H1 (cell line): ENCODE results near the gene CCDC81. TPM values are rescaled to one million over a fixed set of nuclear protein-coding genes. Genes with fewer than 3 reads are reported as not detected.

Experiments
- CTCF ChIA-PET: fragments of 300-600 bp; sonication (Branson Sonifier 250); formaldehyde crosslinking; loops from one replicate; lab custom pipeline; 2021; ENCODE audit not compliant: partially characterized antibody; lab: Charles Lee
- POLR2A ChIA-PET: fragments of 300-600 bp; sonication (Branson Sonifier 250); formaldehyde crosslinking; loops from one replicate; lab custom pipeline; 2021; ENCODE audit warnings: inconsistent platforms; ENCODE audit not compliant: partially characterized antibody; lab: Charles Lee
- DNase-seq, 2 experiments: peaks; one replicate each; pipeline versions ENCODE4 v3.0.0 to v3.0.0-alpha.2; 2010 to 2022; ENCODE audit warnings: low spot score in 2 of 2, low read depth in 1 of 2, mixed read lengths in 1 of 2
- FAIRE-seq: peaks from 2 replicates; lab custom pipeline; 2011; peaks lifted over from hg19 to GRCh38; lab: Jason Lieb, UNC
- H2AFZ ChIP-seq: 2 replicates; pipeline ENCODE4 v1.8.1; 2012; ENCODE audit warnings: low read length, inconsistent platforms
- H2AK5ac ChIP-seq: 2 replicates; pipeline ENCODE4 v1.6.1; 2013; ENCODE audit warnings: low read depth, low read length
- H2BK120ac ChIP-seq: replicated peaks from 2 replicates; pipeline ENCODE3; 2013; ENCODE audit warnings: low read depth, low read length, inconsistent platforms
- H2BK12ac ChIP-seq: 2 replicates; pipeline ENCODE4 v1.6.1; 2013; ENCODE audit warnings: low read depth, low read length
- H2BK15ac ChIP-seq: 2 replicates; pipeline ENCODE4 v1.6.1; 2013; ENCODE audit warnings: low read length
- H2BK20ac ChIP-seq: 2 replicates; pipeline ENCODE4 v1.6.1; 2013; ENCODE audit warnings: low read length
- H2BK5ac ChIP-seq: 2 replicates; pipeline ENCODE4 v1.6.1; 2013; ENCODE audit warnings: low read depth, low read length
- H3K14ac ChIP-seq: 2 replicates; pipeline ENCODE4 v1.6.1; 2013; ENCODE audit warnings: inconsistent platforms; ENCODE audit not compliant: insufficient read length
- H3K18ac ChIP-seq: 2 replicates; pipeline ENCODE4 v1.6.1; 2013; ENCODE audit warnings: low read length; ENCODE audit errors: extremely low read depth
- H3K23ac ChIP-seq: 2 replicates; pipeline ENCODE4 v1.6.1; 2013; ENCODE audit warnings: inconsistent platforms; ENCODE audit not compliant: insufficient read length
- H3K23me2 ChIP-seq: 2 replicates; pipeline ENCODE4 v1.6.1; 2013; ENCODE audit warnings: low read depth, low read length
- H3K27ac ChIP-seq: 2 replicates; pipeline ENCODE4 v1.6.1; 2011; ENCODE audit warnings: low read depth, low read length, inconsistent platforms
- H3K27me3 ChIP-seq, 4 experiments: replicated peaks in 1 of 4; 1 replicate in 1 of 4; 2 replicates in 3 of 4; pipeline versions ENCODE4 v1.6.1 to v1.8.1; 2011 to 2013; ENCODE audit warnings: low read length in 3 of 4, mild to moderate bottlenecking in 3 of 4, inconsistent platforms in 2 of 4, mixed read lengths in 2 of 4, moderate library complexity in 1 of 4; ENCODE audit not compliant: control insufficient read depth in 3 of 4, insufficient read depth in 3 of 4; ENCODE audit errors: extremely low read depth in 1 of 4
- H3K36me3 ChIP-seq, 4 experiments: 2 replicates each; pipeline versions ENCODE4 v1.6.1 to v1.8.1; 2011 to 2013; ENCODE audit warnings: mild to moderate bottlenecking in 4 of 4, low read length in 3 of 4, moderate library complexity in 2 of 4, control low read depth in 1 of 4, inconsistent platforms in 1 of 4; ENCODE audit not compliant: insufficient read depth in 4 of 4, control insufficient read depth in 2 of 4
- H3K4ac ChIP-seq: replicated peaks from 2 replicates; pipeline ENCODE3; 2013; ENCODE audit warnings: low read length, low read depth, mixed read lengths, inconsistent platforms; ENCODE audit not compliant: insufficient read length
- H3K4me1 ChIP-seq, 4 experiments: replicated peaks in 1 of 4; 1 replicate in 1 of 4; 2 replicates in 3 of 4; pipeline versions ENCODE4 v1.6.1 to v1.8.1; 2011 to 2013; ENCODE audit warnings: low read length in 3 of 4, inconsistent platforms in 2 of 4, mixed read lengths in 1 of 4; ENCODE audit not compliant: insufficient read depth in 4 of 4, control insufficient read depth in 3 of 4
- H3K4me2 ChIP-seq, 2 experiments: 2 replicates each; pipeline versions ENCODE4 v1.6.1 to v1.8.1; 2011 to 2013; ENCODE audit warnings: low read depth in 2 of 2, low read length in 2 of 2, control low read depth in 1 of 2, inconsistent platforms in 1 of 2, mild to moderate bottlenecking in 1 of 2; ENCODE audit not compliant: insufficient read depth in 1 of 2
- H3K4me3 ChIP-seq, 4 experiments: fragments of 200-600, 300-600 bp in 1 of 4; sonication (generic), shearing (Covaris generic), sonication (Bioruptor Twin) in 1 of 4; 2 replicates each; pipeline versions ENCODE4 v1.5.1 to v1.8.1; 2011 to 2016; ENCODE audit warnings: low read length in 4 of 4, low read depth in 3 of 4, control low read depth in 2 of 4, inconsistent platforms in 2 of 4, mild to moderate bottlenecking in 2 of 4, mixed read lengths in 1 of 4, moderate library complexity in 1 of 4; ENCODE audit not compliant: insufficient read depth in 2 of 4; ENCODE audit errors: extremely low read depth in 1 of 4
- H3K56ac ChIP-seq: replicated peaks from 2 replicates; pipeline ENCODE3; 2013; ENCODE audit warnings: low read depth, mild to moderate bottlenecking, mixed read lengths, low read length, inconsistent platforms; ENCODE audit not compliant: insufficient read length
- H3K79me1 ChIP-seq: 2 replicates; pipeline ENCODE4 v1.6.1; 2013; ENCODE audit warnings: low read depth, low read length, control low read depth
- H3K79me2 ChIP-seq, 2 experiments: 2 replicates each; pipeline versions ENCODE4 v1.6.1 to v1.8.1; 2012 to 2013; ENCODE audit warnings: low read length in 2 of 2, mild to moderate bottlenecking in 2 of 2, inconsistent platforms in 1 of 2; ENCODE audit not compliant: insufficient read depth in 2 of 2, control insufficient read depth in 1 of 2
- H3K9ac ChIP-seq, 4 experiments: replicated peaks in 1 of 4; 1 replicate in 1 of 4; 2 replicates in 3 of 4; pipeline versions ENCODE4 v1.6.1 to v1.8.1; 2011 to 2013; ENCODE audit warnings: low read depth in 3 of 4, low read length in 3 of 4, control low read depth in 2 of 4, mild to moderate bottlenecking in 2 of 4, moderate library complexity in 2 of 4, inconsistent platforms in 1 of 4; ENCODE audit errors: extremely low read depth in 1 of 4
- H3K9me3 ChIP-seq, 2 experiments: 2 replicates each; pipeline versions ENCODE4 v1.6.1 to v1.8.1; 2012 to 2013; ENCODE audit warnings: mild to moderate bottlenecking in 2 of 2, moderate library complexity in 2 of 2, control low read depth in 1 of 2, inconsistent platforms in 1 of 2, low read depth in 1 of 2, low read length in 1 of 2, mixed read lengths in 1 of 2; ENCODE audit not compliant: insufficient read depth in 2 of 2
- H4K20me1 ChIP-seq, 2 experiments: replicated peaks in 1 of 2; 2 replicates each; pipeline versions ENCODE3 to v1.8.1; 2011 to 2013; ENCODE audit warnings: inconsistent platforms in 2 of 2, low read length in 2 of 2, mild to moderate bottlenecking in 1 of 2; ENCODE audit not compliant: insufficient read depth in 2 of 2, control insufficient read depth in 1 of 2
- H4K5ac ChIP-seq: 2 replicates; pipeline ENCODE4 v1.6.1; 2013; ENCODE audit warnings: low read length, low read depth, mixed read lengths, inconsistent platforms; ENCODE audit not compliant: insufficient read length
- H4K8ac ChIP-seq: 2 replicates; pipeline ENCODE4 v1.8.0; 2013; ENCODE audit warnings: mild to moderate bottlenecking, moderate library complexity, low read length, inconsistent platforms; ENCODE audit not compliant: insufficient read depth; ENCODE audit errors: extremely low read depth
- H4K91ac ChIP-seq: replicated peaks from 2 replicates; pipeline ENCODE3; 2013; ENCODE audit warnings: low read length, mixed read lengths, inconsistent platforms; ENCODE audit not compliant: insufficient read length
- CTBP2 ChIP-seq: IDR thresholded peaks from 2 replicates; pipeline ENCODE4 v1.7.0; 2011; ENCODE audit warnings: borderline replicate concordance, mild to moderate bottlenecking, moderate library complexity, mixed read lengths, low read length; ENCODE audit not compliant: insufficient read depth, insufficient read length
- EGR1 ChIP-seq: IDR thresholded peaks from 2 replicates; pipeline ENCODE4 v1.6.1; 2011; ENCODE audit warnings: low read depth, low read length, borderline replicate concordance
- EZH2 ChIP-seq: fragments of 200-600 bp; sonication (generic); IDR thresholded peaks from 2 replicates; pipeline ENCODE4 v1.7.1; 2012; ENCODE audit warnings: low read depth, mild to moderate bottlenecking, moderate library complexity, low read length, inconsistent platforms; ENCODE audit not compliant: severe bottlenecking
- GABPA ChIP-seq: IDR thresholded peaks from 2 replicates; pipeline ENCODE4 v1.6.1; 2011; ENCODE audit warnings: mild to moderate bottlenecking, low read length, moderate library complexity, borderline replicate concordance; ENCODE audit not compliant: insufficient read depth
- GTF2F1 ChIP-seq: IDR thresholded peaks from 2 replicates; pipeline ENCODE4 v1.6.1; 2012; ENCODE audit warnings: low read depth, low read length, improper control_type of control experiment, borderline replicate concordance
- JUND ChIP-seq: IDR thresholded peaks from 2 replicates; pipeline ENCODE4 v1.6.1; 2011; ENCODE audit warnings: mild to moderate bottlenecking, improper control_type of control experiment, low read length
- KDM4A ChIP-seq: IDR thresholded peaks from one replicate; pipeline ENCODE4 v1.7.1; 2012; ENCODE audit warnings: low read depth, mild to moderate bottlenecking, moderate library complexity, low read length, inconsistent platforms; ENCODE audit not compliant: severe bottlenecking
- PHF8 ChIP-seq: fragments of 200-600 bp; sonication (generic); conservative IDR thresholded peaks from 2 replicates; pipeline ENCODE4 v1.7.1; 2012; ENCODE audit warnings: low read depth, mild to moderate bottlenecking, inconsistent platforms, low read length, moderate library complexity
- POU5F1 ChIP-seq: IDR thresholded peaks from 2 replicates; pipeline ENCODE4 v1.6.1; 2011; ENCODE audit warnings: low read depth, mild to moderate bottlenecking, low read length, moderate library complexity
- RFX5 ChIP-seq: IDR thresholded peaks from 2 replicates; pipeline ENCODE4 v1.6.1; 2011; ENCODE audit warnings: low read depth, low read length, improper control_type of control experiment, borderline replicate concordance
- SP2 ChIP-seq: IDR thresholded peaks from 2 replicates; pipeline ENCODE4 v1.6.1; 2012; ENCODE audit warnings: mild to moderate bottlenecking, low read length, inconsistent platforms
- WGBS, 2 experiments: shearing (Covaris generic) in 1 of 2; methylation state at CpG; one replicate each; pipeline versions ENCODE4 v1.1.6 to v1.1.7; 2013 to 2015; ENCODE audit warnings: low lambda C conversion rate in 2 of 2, mixed read lengths in 2 of 2, inconsistent platforms in 1 of 2, low coverage in 1 of 2, missing lambda C conversion rate in 1 of 2; ENCODE audit not compliant: insufficient replicate concordance in 2 of 2, insufficient coverage in 1 of 2, insufficient read length in 1 of 2; ENCODE audit errors: extremely low coverage in 1 of 2, missing lambda C conversion rate in 1 of 2; 5-methylcytosine and 5-hydroxymethylcytosine counted together
- polyA plus RNA-seq, 7 experiments: library from polyadenylated mRNA; depleted of rRNA in 3 of 7; stranded (reverse) in 5 of 7; unstranded in 2 of 7; fragments of >200 nt in 5 of 7; fragments of 200-250 nt in 2 of 7; gene quantifications; 1 replicate in 5 of 7; 2 replicates in 1 of 7; 4 replicates in 1 of 7; pipeline versions ENCODE4 v1.2.1 to v1.2.3, GENCODE V29; 2011 to 2013; ENCODE audit warnings: missing spikeins in 2 of 7, mixed read lengths in 2 of 7
- total RNA-seq: library from RNA; stranded (reverse); fragmentation: NEBNext Ultra II Directional; extraction: Animal tissue kit (Norgen Biotek cat#: 25700); gene quantifications from 2 replicates; pipeline ENCODE4 v1.2.1, GENCODE V29; 2021
- TF ChIP-seq, protein P1 (sequence below): IDR thresholded peaks from 2 replicates; pipeline ENCODE4 v1.6.1; 2012; ENCODE audit warnings: inconsistent platforms

The CCDC81 gene
- total and polyA plus RNA-seq, 2 of the 8 experiments (the other 6 are each of a cell fraction or from before 2014, with no cell fraction given): 0.30 to 0.58 TPM

DNA sequence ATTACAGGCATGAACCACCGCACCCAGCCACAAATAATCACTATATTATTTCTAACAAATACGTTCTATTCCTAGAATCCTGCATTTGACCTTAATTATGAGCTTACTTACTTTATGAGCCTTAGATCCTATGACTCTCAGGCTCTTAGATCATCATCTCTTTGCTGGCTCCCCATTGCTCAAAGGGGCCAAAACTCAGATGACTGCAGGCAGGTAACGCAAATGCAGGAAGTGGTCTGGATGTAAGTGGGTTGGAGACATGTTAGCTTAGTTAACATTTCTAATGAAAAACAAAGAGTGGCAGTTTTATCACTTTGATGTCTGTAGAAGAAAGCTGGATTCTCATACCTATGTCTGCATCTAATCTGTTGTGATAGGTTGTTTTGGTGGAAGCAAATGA is 23.4 kb downstream of the CCDC81 start:
- Histone ChIP-seq H4K91ac (no peak overlapping the region), H3K79me2 (no peaks in the 10 kb centered on the region), H2BK120ac (no peak overlapping the region), H2BK12ac (no peak overlapping the region), H2AK5ac (no peak overlapping the region), H3K79me1 (no peaks in the 10 kb centered on the region), H3K14ac (no peak overlapping the region), H3K4ac (no peak overlapping the region), H3K23me2 (no peaks in the 10 kb centered on the region), H3K56ac (no peak overlapping the region)
- TF ChIP-seq EZH2 (no peak), JUND (no peak), CTBP2 (no peak), POU5F1 (no peak), EGR1 (no peak), SP2 (no peak), GTF2F1 (no peak), GABPA (no peak), RFX5 (no peak), KDM4A (no peak), PHF8 (no peak)
- TF ChIP-seq, protein P1, sequence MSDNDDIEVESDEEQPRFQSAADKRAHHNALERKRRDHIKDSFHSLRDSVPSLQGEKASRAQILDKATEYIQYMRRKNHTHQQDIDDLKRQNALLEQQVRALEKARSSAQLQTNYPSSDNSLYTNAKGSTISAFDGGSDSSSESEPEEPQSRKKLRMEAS: no peak
- TF ChIP-seq, all 59 proteins: peak for 0
- no peaks in the 10 kb centered on the region for H3K36me3 ChIP-seq
- H4K8ac ChIP-seq: no peak overlapping the region
- H2BK20ac ChIP-seq: no peak overlapping the region
- no peak overlapping the region for H3K18ac ChIP-seq
- ChIA-PET POLR2A (interaction anchor here (0.6 kb wide), 1 partner anchor 23 kb away, joined by 7 read pairs; no protein-coding TSS in a partner anchor), CTCF (interaction anchor here (0.6 to 2.2 kb wide), 5 partner anchors 37 to 361 kb away, joined by 3 to 8 read pairs (median 5); no protein-coding TSS in a partner anchor)
- H3K4me2 ChIP-seq: no peak overlapping the region
- no peak for DNase-seq
- H2BK15ac ChIP-seq: no peak overlapping the region
- no peaks in the 10 kb centered on the region for H4K20me1 ChIP-seq
- no peak overlapping the region for H4K5ac ChIP-seq
- H3K23ac ChIP-seq: no peak overlapping the region
- H3K9me3 ChIP-seq: no peaks in the 10 kb centered on the region
- WGBS, 2 experiments: 85% methylated on average over 3 of the region's 3 CpGs; no CpG with 5 or more reads in 1 of the 2 experiments
- no peak overlapping the region for H2AFZ ChIP-seq
- no peak for FAIRE-seq
- H3K4me1 ChIP-seq: peaks cover 0 to 2% (median 0%) of the 10 kb centered on the region in 4 experiments; a peak in 2 of 7 replicates
- no peak overlapping the region for H3K4me3 ChIP-seq
- no peak overlapping the region for H2BK5ac ChIP-seq
- no peaks in the 10 kb centered on the region for H3K27me3 ChIP-seq
- no peak overlapping the region for H3K9ac ChIP-seq
- H3K27ac ChIP-seq: no peak overlapping the region
